K562 (cell line): ENCODE results near the gene ADSS1. TPM values are rescaled to one million over a fixed set of nuclear protein-coding genes. Genes with fewer than 3 reads are reported as not detected.
A peak's percentile ranks its signal among the peaks of the same experiment; 100 is the strongest.

Experiments used
- ATAC-seq: fragments of 200-7000 bp; cut with Tn5 transposase; 3 replicates; pipeline ENCODE4 v1.9.1; 2020; ENCODE audit warnings: moderate library complexity
- BruUV-seq: library from RNA; stranded (reverse); fragments of 400-500 nt; replicated peaks from 2 replicates; lab custom pipeline; 2021; lab: Mats Ljungman, UMichigan
- CTCF ChIA-PET: fragments of 300-600 bp; formaldehyde crosslinking; extraction: SDS; loops from one replicate; lab custom pipeline; 2021; ENCODE audit warnings: low intra/inter-chr PET ratio; lab: Yijun Ruan, JAX
- POLR2A ChIA-PET: fragments of 300-600, 350-650 bp; sonication (Branson Sonifier 250); formaldehyde crosslinking; extraction: SDS; loops from one replicate; lab custom pipeline; 2021; ENCODE audit warnings: antibody characterized with exemption, inconsistent platforms; lab: Yijun Ruan, JAX
- DNase-seq, 4 experiments: peaks; one replicate each; pipeline versions ENCODE4 v3.0.0 to v3.0.0-alpha.2; 2011 to 2018; ENCODE audit warnings: low spot score in 3 of 4, mixed read lengths in 3 of 4; ENCODE audit errors: extremely low read depth in 1 of 4
- FAIRE-seq: peaks from 2 replicates; lab custom pipeline; 2011; peaks lifted over from hg19 to GRCh38; lab: Jason Lieb, UNC
- H2AFZ ChIP-seq: 2 replicates; pipeline ENCODE4 v1.6.0; 2011; ENCODE audit warnings: low read depth, low read length, control low read depth, inconsistent platforms
- H3K27ac ChIP-seq: fragments of 200-600 bp; 3 replicates; pipeline ENCODE4 v1.8.0; 2011; ENCODE audit warnings: low read depth, mild to moderate bottlenecking, control low read depth, inconsistent platforms, low read length, moderate library complexity, mixed read lengths; ENCODE audit errors: extremely low read depth
- H3K27me3 ChIP-seq, 2 experiments: fragments of 300-600 bp in 1 of 2; 2 replicates in 1 of 2; 3 replicates in 1 of 2; pipeline versions ENCODE4 v1.6.0 to v1.8.0; 2011; ENCODE audit warnings: inconsistent platforms in 2 of 2, low read length in 2 of 2, mild to moderate bottlenecking in 1 of 2, mixed read lengths in 1 of 2, moderate library complexity in 1 of 2; ENCODE audit not compliant: control insufficient read depth in 2 of 2, insufficient read depth in 2 of 2
- H3K36me3 ChIP-seq: fragments of 300-600 bp; 3 replicates; pipeline ENCODE4 v1.8.0; 2011; ENCODE audit warnings: mild to moderate bottlenecking, low read length, inconsistent platforms; ENCODE audit not compliant: control insufficient read depth, insufficient read depth
- H3K4me1 ChIP-seq, 2 experiments: fragments of 200-600 bp in 1 of 2; replicated peaks in 1 of 2; 2 replicates in 1 of 2; 3 replicates in 1 of 2; pipeline versions ENCODE4 v1.5.1 to v1.8.0; 2011; ENCODE audit warnings: inconsistent platforms in 2 of 2, low read length in 2 of 2, mild to moderate bottlenecking in 1 of 2, mixed read lengths in 1 of 2, moderate library complexity in 1 of 2; ENCODE audit not compliant: control insufficient read depth in 2 of 2, insufficient read depth in 2 of 2
- H3K4me2 ChIP-seq: 2 replicates; pipeline ENCODE4 v1.6.1; 2011; ENCODE audit warnings: low read length, control low read depth, inconsistent platforms, mixed read lengths; ENCODE audit not compliant: insufficient read depth
- H3K4me3 ChIP-seq: fragments of 200-600 bp; sonication (generic), shearing (Covaris generic); 2 replicates; pipeline ENCODE4 v1.5.1; 2016; ENCODE audit warnings: control low read depth, inconsistent platforms
- H3K79me2 ChIP-seq: fragments of 200-600 bp; 3 replicates; pipeline ENCODE4 v1.8.0; 2011; ENCODE audit warnings: low read length, inconsistent platforms; ENCODE audit not compliant: control insufficient read depth, insufficient read depth
- H3K9ac ChIP-seq, 2 experiments: 2 replicates each; pipeline versions ENCODE4 v1.6.0 to v1.6.1; 2011; ENCODE audit warnings: low read depth in 2 of 2, low read length in 2 of 2, control low read depth in 1 of 2, inconsistent platforms in 1 of 2, mild to moderate bottlenecking in 1 of 2, mixed read lengths in 1 of 2; ENCODE audit not compliant: insufficient read depth in 1 of 2
- H3K9me1 ChIP-seq: one replicate; pipeline ENCODE4 v1.6.0; 2011; ENCODE audit warnings: inconsistent platforms, mild to moderate bottlenecking, low read length, moderate library complexity; ENCODE audit not compliant: control insufficient read depth, insufficient read depth
- H3K9me3 ChIP-seq: replicated peaks from 2 replicates; pipeline ENCODE4 v1.5.1; 2011; ENCODE audit warnings: low read depth, low read length, inconsistent platforms; ENCODE audit not compliant: control insufficient read depth, insufficient read depth
- H4K20me1 ChIP-seq: replicated peaks from 2 replicates; pipeline ENCODE4 v1.6.1; 2011; ENCODE audit warnings: low read length, inconsistent platforms, mixed read lengths; ENCODE audit not compliant: control insufficient read depth, insufficient read depth
- ARID1B ChIP-seq: fragments of 450-650 bp; IDR thresholded peaks from 2 replicates; pipeline ENCODE4 v1.6.1; 2016; ENCODE audit warnings: antibody characterized with exemption, mild to moderate bottlenecking, inconsistent platforms
- GABPB1 ChIP-seq: sonication (generic); formaldehyde crosslinking; IDR thresholded peaks from 2 replicates; pipeline ENCODE4 v1.8.0; 2022; ENCODE audit warnings: mild to moderate bottlenecking, missing genetic modification reagents
- KAT7 ChIP-seq: sonication (generic); formaldehyde crosslinking; IDR thresholded peaks from 2 replicates; pipeline ENCODE4 v1.8.0; 2022; ENCODE audit warnings: missing genetic modification reagents, mild to moderate bottlenecking, borderline replicate concordance
- NR4A1 ChIP-seq, 2 experiments: fragments of 250-450 bp in 1 of 2; fragments of 450-650 bp in 1 of 2; sonication (Bioruptor Pico) in 1 of 2; IDR thresholded peaks; 2 replicates each; pipeline versions ENCODE4 v1.4.0 to v1.6.1; 2016 to 2020; ENCODE audit warnings: mild to moderate bottlenecking in 2 of 2, missing compliant biosample characterization in 1 of 2, missing genetic modification characterization in 1 of 2, moderate library complexity in 1 of 2
- PHTF2 ChIP-seq: fragments of 250-450 bp; sonication (Bioruptor Pico); IDR thresholded peaks from 2 replicates; pipeline ENCODE4 v1.5.0; 2021; ENCODE audit warnings: mild to moderate bottlenecking
- POLR2G ChIP-seq: fragments of 200-400 bp; formaldehyde crosslinking; IDR thresholded peaks from 2 replicates; pipeline ENCODE4 v1.6.1; 2017; ENCODE audit warnings: low read depth, mild to moderate bottlenecking, antibody characterized with exemption, low read length, moderate library complexity
- POU5F1 ChIP-seq: fragments of 150-350 bp; IDR thresholded peaks from 2 replicates; pipeline ENCODE4 v1.6.1; 2014; ENCODE audit warnings: borderline replicate concordance, low read length, low read depth, mild to moderate bottlenecking; ENCODE audit not compliant: partially characterized antibody
- SMAD4 ChIP-seq: fragments of 250-450 bp; sonication (Bioruptor Pico); conservative IDR thresholded peaks from 2 replicates; pipeline ENCODE4 v1.8.0; 2021; ENCODE audit warnings: inconsistent platforms, mild to moderate bottlenecking, moderate library complexity
- WGBS: fragments of 100-300 bp; shearing (Covaris generic); methylation state at CpG from one replicate; pipeline ENCODE4 v1.1.6; 2016; ENCODE audit warnings: low coverage, mixed read lengths; ENCODE audit not compliant: insufficient coverage; ENCODE audit errors: missing lambda C conversion rate; 5-methylcytosine and 5-hydroxymethylcytosine counted together
- in situ Hi-C: fragments of 300-500 bp; cut with MboI; formaldehyde crosslinking; loops from 4 replicates; pipeline ENCODE4 v1.15.0; 2018; ENCODE audit warnings: inconsistent platforms, mixed read lengths
- intact Hi-C: fragments of 100-400 bp; cut with micrococcal nuclease; formaldehyde crosslinking; loops from 2 replicates; pipeline ENCODE4 v1.14.2; 2022
- polyA plus RNA-seq, 8 experiments: library from polyadenylated mRNA; depleted of rRNA in 4 of 8; stranded (reverse) in 5 of 8; unstranded in 3 of 8; fragments of >200 nt; fragmentation: Nextera tagmentation in 2 of 8; fragmentation: Illumina TruSeq in 1 of 8; extraction: Ambion mirVana in 2 of 8; extraction: Trizol in 1 of 8; gene quantifications; 2 replicates each; pipeline versions ENCODE4 v1.2.1 to v1.2.3, GENCODE V29; 2011 to 2014; ENCODE audit warnings: inconsistent platforms in 1 of 8, missing spikeins in 1 of 8
- total RNA-seq, 7 experiments: library from RNA; depleted of rRNA in 6 of 7; stranded (reverse); fragments of >200 nt in 6 of 7; fragmentation: Illumina TruSeq in 2 of 7; extraction: Trizol in 2 of 7; gene quantifications; 2 replicates each; pipeline versions ENCODE4 v1.2.1 to v1.2.3, GENCODE V29; 2011 to 2021; ENCODE audit warnings: low replicate concordance in 1 of 7
- TF ChIP-seq, protein P1 (sequence below): fragments of 450-650 bp; IDR thresholded peaks from 2 replicates; pipeline ENCODE4 v1.6.1; 2018; ENCODE audit not compliant: partially characterized antibody

ADSS1 gene
- total and polyA plus RNA-seq, 9 of the 15 experiments (the other 6 are each of a cell fraction or from before 2014, with no cell fraction given): 0.53 to 5.9 (median 3.9) TPM

DNA sequence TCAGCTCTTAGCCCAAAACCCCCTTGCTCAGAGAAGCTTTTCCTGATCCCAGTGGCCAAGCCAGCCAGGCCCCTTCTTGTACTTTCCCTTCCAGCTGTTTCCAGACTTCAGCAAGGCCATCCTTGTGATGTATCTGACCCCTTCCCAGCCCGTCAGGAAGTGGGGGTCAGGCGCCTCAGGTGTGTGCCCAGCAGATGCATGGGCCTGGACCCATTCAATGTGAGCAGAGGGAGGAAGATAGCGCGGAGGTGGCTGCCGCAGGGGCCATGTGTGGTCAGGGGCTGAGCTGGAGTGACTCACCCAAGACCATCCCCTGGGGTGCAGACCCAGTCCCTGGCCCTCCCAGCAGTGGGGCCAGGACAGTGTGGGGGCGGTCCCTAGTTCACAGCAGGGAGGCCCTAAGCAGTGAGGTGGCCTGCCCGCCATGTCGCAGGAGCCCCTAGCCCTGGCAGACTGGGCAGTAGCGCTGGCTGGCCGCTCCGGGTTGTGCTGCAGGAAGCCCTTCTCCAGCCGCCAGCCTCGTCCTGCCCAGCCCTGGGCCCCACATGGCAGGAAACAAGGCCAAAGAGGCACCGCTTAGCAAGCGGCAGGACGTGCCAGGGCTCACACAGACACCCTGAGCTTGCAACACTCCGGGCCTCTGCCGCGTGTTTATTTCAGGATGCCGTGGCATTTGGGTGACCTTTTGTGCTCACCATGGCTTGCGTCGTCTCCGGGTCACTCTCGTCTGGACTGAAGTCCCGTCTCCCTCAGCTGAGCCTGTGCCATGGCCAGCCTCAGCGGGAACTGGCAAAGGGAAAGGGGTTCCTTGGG is 12.0 kb downstream of the ADSS1 start:
- no peaks in the 10 kb centered on the region for H3K9me1 ChIP-seq
- peaks cover 0 to 53% of the 10 kb centered on the region in 2 experiments; a peak in 3 of 5 replicates for H3K4me1 ChIP-seq
- whole genome bisulfite sequencing: 77% methylated on average over 13 of the region's 26 CpGs
- no peaks in the 10 kb centered on the region for H3K79me2 ChIP-seq
- BruUV-seq: no TSS peak
- DNase-seq: no peak
- intact Hi-C loops (no loop called here), in situ Hi-C loops (no loop called here)
- H3K9ac ChIP-seq: peak overlapping the region in 1 of 2 experiments; percentile 10; a peak in 1 of 4 replicates
- FAIRE-seq: no peak
- H2AFZ ChIP-seq: peak overlapping the region; percentile 6; the same call in 1 of the 2 replicates
- TF ChIP-seq POLR2G (peak; percentile 53; the same call in 1 of the 2 replicates), SMAD4 (CRISPR knock-in tag) (no peak)
- H3K27ac ChIP-seq: no peak overlapping the region
- no peaks in the 10 kb centered on the region; the same call in 1 of the 2 replicates for H4K20me1 ChIP-seq
- no peaks in the 10 kb centered on the region for H3K36me3 ChIP-seq
- no peak for ATAC-seq
- no peaks in the 10 kb centered on the region for H3K27me3 ChIP-seq
- H3K9me3 ChIP-seq: no peaks in the 10 kb centered on the region
- ChIA-PET CTCF (no interaction called here), POLR2A (interaction anchor here (0.5 to 1.1 kb wide), 3 partner anchors 14 to 285 kb away, joined by 3 to 4 read pairs (median 4); partner anchors contain the start of gene CDCA4)
- H3K4me3 ChIP-seq: no peak overlapping the region
- no peak overlapping the region for H3K4me2 ChIP-seq

DNA sequence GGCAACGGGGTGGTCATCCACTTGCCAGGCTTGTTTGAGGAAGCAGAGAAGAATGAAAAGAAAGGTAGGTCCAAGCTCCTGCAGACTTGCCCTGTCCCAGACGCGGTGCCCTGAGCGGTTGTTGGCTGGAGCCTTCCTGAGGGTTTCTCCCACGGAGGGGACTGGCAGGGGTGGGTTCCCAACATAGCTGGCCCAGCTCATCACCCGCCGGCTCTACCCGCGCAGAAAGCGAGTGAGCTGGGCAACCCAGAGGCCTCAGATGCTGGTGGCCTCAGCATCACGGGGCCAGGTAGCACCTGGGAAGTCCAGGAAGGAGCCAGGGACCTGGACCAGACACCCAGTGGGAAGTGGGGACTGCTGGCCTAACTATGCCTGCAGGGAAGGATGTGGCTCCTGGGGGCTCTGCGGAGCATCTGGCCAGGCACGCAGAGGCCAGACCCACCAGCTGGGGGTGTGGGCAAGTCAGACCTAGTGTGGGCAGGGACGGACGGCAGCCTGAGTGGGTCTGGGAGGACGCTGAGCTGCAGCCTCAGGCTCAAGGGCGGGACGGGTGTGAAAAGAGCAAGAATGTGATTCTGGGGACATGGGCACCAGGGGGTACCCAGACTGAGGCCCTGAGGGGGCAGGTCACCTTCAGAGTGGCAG is 14.5 kb downstream of the ADSS1 start:
- in situ Hi-C loops: no loop called here
- ATAC-seq (no peak), DNase-seq (no peak), FAIRE-seq (no peak)
- ChIA-PET POLR2A (interaction anchor here (0.5 to 1.3 kb wide), 3 partner anchors 9 to 860 kb away, joined by 3 to 4 read pairs (median 4); no protein-coding TSS in a partner anchor), CTCF (no interaction called here)
- intact Hi-C loops: no loop called here
- no peak overlapping the region for H3K27ac ChIP-seq
- peaks cover 0 to 45% of the 10 kb centered on the region in 2 experiments; a peak in 2 of 5 replicates for H3K4me1 ChIP-seq
- H3K4me2 ChIP-seq: no peak overlapping the region
- no peaks in the 10 kb centered on the region for H3K9me3 ChIP-seq
- H3K79me2 ChIP-seq: no peaks in the 10 kb centered on the region
- no peak overlapping the region for H3K4me3 ChIP-seq
- no peaks in the 10 kb centered on the region for H3K27me3 ChIP-seq
- no peaks in the 10 kb centered on the region for H3K36me3 ChIP-seq
- H3K9me1 ChIP-seq: no peaks in the 10 kb centered on the region
- BruUV-seq: no TSS peak
- no peak overlapping the region; a peak in 2 of 4 replicates for H3K9ac ChIP-seq
- H4K20me1 ChIP-seq: no peaks in the 10 kb centered on the region
- no peak overlapping the region for H2AFZ ChIP-seq
- 50% methylated on average over 13 of the region's 18 CpGs for WGBS
- TF ChIP-seq NR4A1 (CRISPR knock-in tag; IDR thresholded peaks at IDR 0.05) (no peak), NR4A1 (tag; IDR thresholded peaks at IDR 0.05) (no peak), POU5F1 (no peak), KAT7 (no peak), PHTF2 (CRISPR knock-in tag) (no peak), ARID1B (no peak), GABPB1 (CRISPR knock-in tag) (no peak)
- TF ChIP-seq, protein P1, sequence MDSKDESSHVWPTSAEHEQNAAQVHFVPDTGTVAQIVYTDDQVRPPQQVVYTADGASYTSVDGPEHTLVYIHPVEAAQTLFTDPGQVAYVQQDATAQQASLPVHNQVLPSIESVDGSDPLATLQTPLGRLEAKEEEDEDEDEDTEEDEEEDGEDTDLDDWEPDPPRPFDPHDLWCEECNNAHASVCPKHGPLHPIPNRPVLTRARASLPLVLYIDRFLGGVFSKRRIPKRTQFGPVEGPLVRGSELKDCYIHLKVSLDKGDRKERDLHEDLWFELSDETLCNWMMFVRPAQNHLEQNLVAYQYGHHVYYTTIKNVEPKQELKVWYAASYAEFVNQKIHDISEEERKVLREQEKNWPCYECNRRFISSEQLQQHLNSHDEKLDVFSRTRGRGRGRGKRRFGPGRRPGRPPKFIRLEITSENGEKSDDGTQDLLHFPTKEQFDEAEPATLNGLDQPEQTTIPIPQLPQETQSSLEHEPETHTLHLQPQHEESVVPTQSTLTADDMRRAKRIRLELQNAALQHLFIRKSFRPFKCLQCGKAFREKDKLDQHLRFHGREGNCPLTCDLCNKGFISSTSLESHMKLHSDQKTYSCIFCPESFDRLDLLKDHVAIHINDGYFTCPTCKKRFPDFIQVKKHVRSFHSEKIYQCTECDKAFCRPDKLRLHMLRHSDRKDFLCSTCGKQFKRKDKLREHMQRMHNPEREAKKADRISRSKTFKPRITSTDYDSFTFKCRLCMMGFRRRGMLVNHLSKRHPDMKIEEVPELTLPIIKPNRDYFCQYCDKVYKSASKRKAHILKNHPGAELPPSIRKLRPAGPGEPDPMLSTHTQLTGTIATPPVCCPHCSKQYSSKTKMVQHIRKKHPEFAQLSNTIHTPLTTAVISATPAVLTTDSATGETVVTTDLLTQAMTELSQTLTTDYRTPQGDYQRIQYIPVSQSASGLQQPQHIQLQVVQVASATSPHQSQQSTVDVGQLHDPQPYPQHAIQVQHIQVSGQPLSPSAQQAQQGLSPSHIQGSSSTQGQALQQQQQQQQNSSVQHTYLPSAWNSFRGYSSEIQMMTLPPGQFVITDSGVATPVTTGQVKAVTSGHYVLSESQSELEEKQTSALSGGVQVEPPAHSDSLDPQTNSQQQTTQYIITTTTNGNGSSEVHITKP: no peak
